GM23248 (cell line): ENCODE data around the gene CLDN8. TPM values are rescaled to one million over a fixed set of nuclear protein-coding genes. Genes with fewer than 3 reads are reported as not detected.

Experiments
- DNase-seq: peaks from one replicate; pipeline ENCODE4 v3.0.0-alpha.2; 2015
- H2AFZ ChIP-seq: fragments of 200-600 bp; sonication (generic); 2 replicates; pipeline ENCODE4 v1.6.1; 2016; ENCODE audit warnings: antibody characterized with exemption
- H3F3A ChIP-seq: fragments of 200-600 bp; sonication (generic); 2 replicates; pipeline ENCODE4 v1.6.1; 2016; ENCODE audit warnings: mild to moderate bottlenecking, antibody characterized with exemption, mixed run types; ENCODE audit not compliant: insufficient read depth
- H3K27ac ChIP-seq: fragments of 200-600 bp; sonication (generic); 2 replicates; pipeline ENCODE4 v1.5.1; 2016; ENCODE audit warnings: mild to moderate bottlenecking
- H3K27me3 ChIP-seq: fragments of 200-600 bp; sonication (generic); replicated peaks from 2 replicates; pipeline ENCODE4 v1.6.1; 2016; ENCODE audit warnings: mild to moderate bottlenecking; ENCODE audit not compliant: insufficient read depth
- H3K36me3 ChIP-seq: fragments of 200-600 bp; sonication (generic); 2 replicates; pipeline ENCODE4 v1.6.1; 2016; ENCODE audit warnings: low read depth, mild to moderate bottlenecking
- H3K4me1 ChIP-seq: fragments of 200-600 bp; sonication (generic); 2 replicates; pipeline ENCODE4 v1.6.1; 2016; ENCODE audit warnings: mild to moderate bottlenecking; ENCODE audit not compliant: insufficient read depth
- H3K4me2 ChIP-seq: fragments of 200-600 bp; sonication (generic); one replicate; pipeline ENCODE4 v1.6.1; 2016; ENCODE audit warnings: mild to moderate bottlenecking; ENCODE audit not compliant: unreplicated experiment
- H3K4me3 ChIP-seq: fragments of 200-600 bp; sonication (generic); 2 replicates; pipeline ENCODE4 v1.5.1; 2016; ENCODE audit warnings: mild to moderate bottlenecking
- H3K79me2 ChIP-seq: fragments of 200-600 bp; sonication (generic); 2 replicates; pipeline ENCODE4 v1.6.1; 2016; ENCODE audit warnings: mild to moderate bottlenecking; ENCODE audit not compliant: insufficient read depth
- H3K9ac ChIP-seq: fragments of 200-600 bp; sonication (generic); 2 replicates; pipeline ENCODE4 v1.6.1; 2016; ENCODE audit warnings: mild to moderate bottlenecking
- H3K9me2 ChIP-seq: fragments of 200-600 bp; sonication (generic); 2 replicates; pipeline ENCODE4 v1.6.1; 2016; ENCODE audit warnings: mixed run types, mild to moderate bottlenecking, moderate library complexity; ENCODE audit not compliant: insufficient read depth
- H3K9me3 ChIP-seq: fragments of 200-600 bp; sonication (generic); one replicate; pipeline ENCODE4 v1.6.1; 2017; ENCODE audit warnings: low read depth
- H4K20me1 ChIP-seq: fragments of 200-600 bp; sonication (generic); 2 replicates; pipeline ENCODE4 v1.6.0; 2016; ENCODE audit not compliant: insufficient read depth
- EZH2 ChIP-seq: fragments of 200-600 bp; sonication (generic); IDR thresholded peaks from 2 replicates; pipeline ENCODE4 v1.6.1; 2018; ENCODE audit warnings: antibody characterized with exemption, mild to moderate bottlenecking; ENCODE audit not compliant: insufficient read depth, poor library complexity, severe bottlenecking
- EZH2phosphoT487 ChIP-seq: fragments of 200-600 bp; sonication (generic); IDR thresholded peaks from 2 replicates; pipeline ENCODE4 v1.6.1; 2018; ENCODE audit warnings: antibody characterized with exemption, moderate library complexity, mild to moderate bottlenecking, low read depth; ENCODE audit not compliant: insufficient read depth
- WGBS, 2 experiments: methylation state at CpG; one replicate each; pipeline ENCODE4 v1.1.6; 2015 to 2017; ENCODE audit warnings: low lambda C conversion rate in 2 of 2, low coverage in 1 of 2; ENCODE audit errors: missing lambda C conversion rate in 2 of 2; 5-methylcytosine and 5-hydroxymethylcytosine counted together
- in situ Hi-C: fragments of 300-500 bp; cut with MboI; formaldehyde crosslinking; loops from 2 replicates; pipeline ENCODE4 v1.15.0; 2020
- polyA plus RNA-seq: library from polyadenylated mRNA; unstranded; fragments of >200 nt; fragmentation: Nextera tagmentation; extraction: Ambion mirVana; gene quantifications from 2 replicates; pipeline ENCODE4 v1.2.1, GENCODE V29; 2016
- total RNA-seq: library from RNA; depleted of rRNA; stranded (reverse); fragments of >200 nt; shearing (Covaris generic); gene quantifications from 2 replicates; pipeline ENCODE4 v1.2.3, GENCODE V29; 2014

The CLDN8 gene
- total and polyA plus RNA-seq, 2 experiments from 2014 or later, result not detected

GRCh38 chr21:30190554-30190953 is 25.3 kb downstream of the CLDN8 start:
- no peak overlapping the region for H3K4me2 ChIP-seq
- no peaks in the 10 kb centered on the region for H3K79me2 ChIP-seq
- no peaks in the 10 kb centered on the region for H3K9me2 ChIP-seq
- H3K4me1 ChIP-seq, result no peaks in the 10 kb centered on the region
- H2AFZ ChIP-seq, result no peak overlapping the region
- no peak overlapping the region for H3K4me3 ChIP-seq
- no peaks in the 10 kb centered on the region for H3F3A ChIP-seq
- in situ Hi-C loops, result no loop called here
- no peak overlapping the region for H3K27ac ChIP-seq
- H3K9ac ChIP-seq, result no peak overlapping the region
- TF ChIP-seq EZH2 (no peak), EZH2phosphoT487 (no peak)
- H3K36me3 ChIP-seq, result no peaks in the 10 kb centered on the region
- no peaks in the 10 kb centered on the region for H3K9me3 ChIP-seq
- WGBS, 2 experiments, result 81 to 87% methylated on average over 7 of the region's 7 CpGs
- H3K27me3 ChIP-seq, result no peaks in the 10 kb centered on the region
- DNase-seq, result no peak
- no peaks in the 10 kb centered on the region for H4K20me1 ChIP-seq

GRCh38 chr21:30189773-30190172 is 26.1 kb downstream of the CLDN8 start:
- H3K27ac ChIP-seq, result no peak overlapping the region
- H3K4me3 ChIP-seq, result no peak overlapping the region
- no peaks in the 10 kb centered on the region for H3K9me3 ChIP-seq
- no peaks in the 10 kb centered on the region for H3K4me1 ChIP-seq
- in situ Hi-C loops, result no loop called here
- TF ChIP-seq EZH2phosphoT487 (no peak), EZH2 (no peak)
- no peak for DNase-seq
- H3K9me2 ChIP-seq, result no peaks in the 10 kb centered on the region
- no peak overlapping the region for H2AFZ ChIP-seq
- no peak overlapping the region for H3K9ac ChIP-seq
- no peaks in the 10 kb centered on the region for H3K79me2 ChIP-seq
- 41 to 55% methylated on average over 3 of the region's 3 CpGs for WGBS, 2 experiments
- H3K36me3 ChIP-seq, result no peaks in the 10 kb centered on the region
- H4K20me1 ChIP-seq, result no peaks in the 10 kb centered on the region
- no peak overlapping the region for H3K4me2 ChIP-seq
- no peaks in the 10 kb centered on the region for H3K27me3 ChIP-seq
- H3F3A ChIP-seq, result no peaks in the 10 kb centered on the region

GRCh38 chr21:30186242-30186641 is 29.7 kb downstream of the CLDN8 start:
- Histone ChIP-seq H3K4me3 (no peak overlapping the region), H3K9me2 (no peaks in the 10 kb centered on the region), H3K36me3 (no peaks in the 10 kb centered on the region), H3K27ac (no peak overlapping the region), H3F3A (no peaks in the 10 kb centered on the region), H3K4me2 (no peak overlapping the region), H3K4me1 (no peaks in the 10 kb centered on the region), H4K20me1 (no peaks in the 10 kb centered on the region), H3K9ac (no peak overlapping the region), H3K79me2 (no peaks in the 10 kb centered on the region), H3K27me3 (no peaks in the 10 kb centered on the region), H2AFZ (no peak overlapping the region), H3K9me3 (no peaks in the 10 kb centered on the region)
- TF ChIP-seq EZH2phosphoT487 (no peak), EZH2 (no peak)
- in situ Hi-C loops, result no loop called here
- WGBS, 2 experiments, result 63 to 77% methylated on average over 2 of the region's 2 CpGs
- no peak for DNase-seq

GRCh38 chr21:30168086-30168485 is 47.8 kb downstream of the CLDN8 start:
- in situ Hi-C loops, result no loop called here
- Histone ChIP-seq H3K4me2 (no peak overlapping the region), H3K9me2 (no peaks in the 10 kb centered on the region), H3K9ac (no peak overlapping the region), H3K27me3 (no peaks in the 10 kb centered on the region), H3K27ac (no peak overlapping the region), H3K4me3 (no peak overlapping the region), H3F3A (no peaks in the 10 kb centered on the region), H3K4me1 (no peaks in the 10 kb centered on the region), H4K20me1 (no peaks in the 10 kb centered on the region), H3K79me2 (no peaks in the 10 kb centered on the region), H3K9me3 (no peaks in the 10 kb centered on the region), H3K36me3 (no peaks in the 10 kb centered on the region), H2AFZ (no peak overlapping the region)
- TF ChIP-seq EZH2 (no peak), EZH2phosphoT487 (no peak)
- 50 to 51% methylated on average over 3 of the region's 3 CpGs for WGBS, 2 experiments
- no peak for DNase-seq

GRCh38 chr21:30166705-30167104 is 49.2 kb downstream of the CLDN8 start, which contains the start of gene CLDN17:
Gene CLDN17, minus strand, starts transcription at chr21:30166805. Its CDS starts 188 bp downstream, at chr21:30166617.
- Histone ChIP-seq H3K36me3 (no peaks in the 10 kb centered on the region), H3K27ac (no peak within 1 kb of the TSS), H3K27me3 (no peaks in the 10 kb centered on the region), H2AFZ (no peak within 1 kb of the TSS), H3K9me3 (no peaks in the 10 kb centered on the region), H3F3A (no peaks in the 10 kb centered on the region), H3K4me1 (no peaks in the 10 kb centered on the region), H3K9ac (no peak within 1 kb of the TSS), H3K9me2 (no peaks in the 10 kb centered on the region), H4K20me1 (no peaks in the 10 kb centered on the region), H3K4me2 (no peak within 1 kb of the TSS), H3K4me3 (no peak within 1 kb of the TSS), H3K79me2 (no peaks in the 10 kb centered on the region)
- no peak for TF ChIP-seq EZH2
- no peak for TF ChIP-seq EZH2phosphoT487
- 5 to 6% methylated on average over 1 of the region's 1 CpG for WGBS, 2 experiments
- no peak for DNase-seq
- in situ Hi-C loops, result no loop called here
